GM21786 (cell line): Measurements from ENCODE around the gene CNPPD1.
A peak's percentile ranks its signal among the peaks of the same experiment; 100 is the strongest.
"Not testable (repeated sequence)": the region's sequence is repeated elsewhere in the genome, so short reads cannot be mapped to it uniquely, and the experiment has no call there.

Experiments
- ATAC-seq: cut with Tn5 transposase; IDR thresholded peaks from one replicate; pipeline ENCODE4 v1.9.1; 2021; ENCODE audit not compliant: unreplicated experiment

Gene CNPPD1

GRCh38 chr2:219209236-219210195 lies 32.8 kb upstream of the CNPPD1 start:
- ATAC-seq, result no peak

- ATAC-seq, result no peak
These were observed 31.4 kb upstream of the CNPPD1 start for GRCh38 chr2:219207884-219208740.

- ATAC-seq, result no peak
These were observed 30.6 kb upstream of the CNPPD1 start for GRCh38 chr2:219207134-219207883.

GRCh38 chr2:219206328-219207133 lies 29.8 kb upstream of the CNPPD1 start, which contains the start of gene ZFAND2B:
Gene ZFAND2B, plus strand, starts transcription at chr2:219206782. Its CDS starts 206 bp downstream, at chr2:219206988.
- peak; percentile 98 for ATAC-seq

GRCh38 chr2:219205981-219206327 lies 29.2 kb upstream of the CNPPD1 start:
- ATAC-seq, result no peak

- no peak for ATAC-seq
These were observed 28.4 kb upstream of the CNPPD1 start for GRCh38 chr2:219205165-219205538.

GRCh38 chr2:219204425-219205164 lies 27.9 kb upstream of the CNPPD1 start:
- ATAC-seq, result no peak

GRCh38 chr2:219201331-219201730 lies 24.6 kb upstream of the CNPPD1 start:
- ATAC-seq, result not testable (repeated sequence)

GRCh38 chr2:219200502-219201326 lies 24.0 kb upstream of the CNPPD1 start:
- not testable (repeated sequence) for ATAC-seq

GRCh38 chr2:219199470-219200211 lies 22.9 kb upstream of the CNPPD1 start:
- ATAC-seq, result no peak

GRCh38 chr2:219198974-219199373 lies 22.2 kb upstream of the CNPPD1 start:
- no peak for ATAC-seq

GRCh38 chr2:219197388-219197787 lies 20.7 kb upstream of the CNPPD1 start:
- ATAC-seq, result no peak

GRCh38 chr2:219186754-219187456 lies 10.2 kb upstream of the CNPPD1 start:
- ATAC-seq, result no peak

GRCh38 chr2:219184121-219184520 lies 7.4 kb upstream of the CNPPD1 start:
- ATAC-seq, result no peak

GRCh38 chr2:219183151-219183772 lies 6.5 kb upstream of the CNPPD1 start:
- ATAC-seq, result no peak

GRCh38 chr2:219182331-219183150 lies 5.8 kb upstream of the CNPPD1 start:
- no peak for ATAC-seq
